GM23338 (cell line): Measurements from ENCODE around the gene RECQL. TPM values are rescaled to one million over a fixed set of nuclear protein-coding genes. Genes with fewer than 3 reads are reported as not detected.

Experiments
- ATAC-seq: fragments of 200-7000 bp; cut with Tn5 transposase; 3 replicates; pipeline ENCODE4 v1.9.1; 2020
- DNase-seq: peaks from one replicate; pipeline ENCODE4 v3.0.0-alpha.2; 2015; ENCODE audit warnings: low spot score
- H2AFZ ChIP-seq: fragments of 200-600 bp; sonication (generic); 2 replicates; pipeline ENCODE4 v1.8.0; 2016; ENCODE audit warnings: antibody characterized with exemption, mild to moderate bottlenecking, moderate library complexity
- H3F3A ChIP-seq: fragments of 200-600 bp; sonication (generic); replicated peaks from 2 replicates; pipeline ENCODE4 v1.8.0; 2017; ENCODE audit warnings: antibody characterized with exemption, mixed run types, low read depth
- H3K27ac ChIP-seq: fragments of 200-600 bp; sonication (generic); 2 replicates; pipeline ENCODE4 v1.6.1; 2016; ENCODE audit warnings: low read depth
- H3K27me3 ChIP-seq: fragments of 200-600 bp; sonication (generic); 2 replicates; pipeline ENCODE4 v1.8.0; 2016; ENCODE audit warnings: mild to moderate bottlenecking, mixed run types, moderate library complexity; ENCODE audit not compliant: insufficient read depth
- H3K36me3 ChIP-seq: fragments of 200-600 bp; sonication (generic); 2 replicates; pipeline ENCODE4 v1.8.0; 2016; ENCODE audit warnings: mild to moderate bottlenecking; ENCODE audit not compliant: insufficient read depth
- H3K4me1 ChIP-seq: fragments of 200-600 bp; sonication (generic); 2 replicates; pipeline ENCODE4 v1.8.0; 2016; ENCODE audit warnings: mild to moderate bottlenecking, moderate library complexity; ENCODE audit not compliant: insufficient read depth
- H3K4me2 ChIP-seq: fragments of 200-600 bp; sonication (generic); 2 replicates; pipeline ENCODE4 v1.7.1; 2017; ENCODE audit warnings: mixed run types
- H3K4me3 ChIP-seq: fragments of 200-600 bp; sonication (generic); 2 replicates; pipeline ENCODE4 v1.6.1; 2016; ENCODE audit warnings: mixed run types
- H3K79me2 ChIP-seq: fragments of 200-600 bp; sonication (generic); replicated peaks from 2 replicates; pipeline ENCODE4 v1.8.0; 2017; ENCODE audit warnings: mild to moderate bottlenecking; ENCODE audit not compliant: insufficient read depth
- H3K9me2 ChIP-seq: fragments of 200-600 bp; sonication (generic); 2 replicates; pipeline ENCODE4 v1.8.0; 2017; ENCODE audit not compliant: insufficient read depth
- H4K20me1 ChIP-seq: fragments of 200-600 bp; sonication (generic); replicated peaks from 2 replicates; pipeline ENCODE4 v1.8.0; 2017; ENCODE audit warnings: mild to moderate bottlenecking; ENCODE audit not compliant: insufficient read depth
- H3K27ac Mint-ChIP-seq: 2 replicates; pipeline ENCODE4 v1.8.0; 2020; ENCODE audit warnings: inconsistent platforms, mild to moderate bottlenecking, moderate library complexity, mixed read lengths
- H3K27me3 Mint-ChIP-seq: 3 replicates; pipeline ENCODE4 v1.8.0; 2022; ENCODE audit warnings: low read depth, mild to moderate bottlenecking, moderate library complexity, mixed read lengths, inconsistent platforms; ENCODE audit not compliant: insufficient read depth, poor library complexity
- H3K36me3 Mint-ChIP-seq: 3 replicates; pipeline ENCODE4 v1.8.0; 2021; ENCODE audit warnings: low read depth, mild to moderate bottlenecking, inconsistent platforms, moderate library complexity, mixed read lengths
- H3K4me1 Mint-ChIP-seq: 3 replicates; pipeline ENCODE4 v1.8.0; 2020; ENCODE audit warnings: mild to moderate bottlenecking, inconsistent platforms, mixed read lengths
- H3K4me3 Mint-ChIP-seq: 3 replicates; pipeline ENCODE4 v1.8.0; 2021; ENCODE audit warnings: moderate library complexity, mild to moderate bottlenecking, inconsistent platforms, mixed read lengths
- H3K9me3 Mint-ChIP-seq: 3 replicates; pipeline ENCODE4 v1.8.0; 2020; ENCODE audit warnings: moderate library complexity, mild to moderate bottlenecking, inconsistent platforms, mixed read lengths
- CREB1 ChIP-seq: fragments of 250-450 bp; sonication (Bioruptor Pico); IDR thresholded peaks from 2 replicates; pipeline ENCODE4 v1.5.0; 2020; ENCODE audit warnings: low read depth, mild to moderate bottlenecking, moderate library complexity
- EZH2 ChIP-seq: fragments of 200-600 bp; sonication (generic); IDR thresholded peaks from one replicate; pipeline ENCODE4 v1.8.0; 2017; ENCODE audit warnings: antibody characterized with exemption, mild to moderate bottlenecking, low read depth; ENCODE audit not compliant: unreplicated experiment
- EZH2phosphoT487 ChIP-seq: fragments of 200-600 bp; sonication (generic); IDR thresholded peaks from one replicate; pipeline ENCODE4 v1.8.1; 2018; ENCODE audit warnings: antibody characterized with exemption; ENCODE audit not compliant: unreplicated experiment
- JUNB ChIP-seq: IDR thresholded peaks from one replicate; pipeline ENCODE4 v1.6.1; 2016; ENCODE audit warnings: antibody characterized with exemption; ENCODE audit not compliant: unreplicated experiment
- NANOG ChIP-seq: IDR thresholded peaks from 2 replicates; pipeline ENCODE4 v1.6.1; 2016; ENCODE audit warnings: antibody characterized with exemption, borderline replicate concordance
- POLR2AphosphoS5 ChIP-seq: IDR thresholded peaks from 2 replicates; pipeline ENCODE4 v1.6.1; 2016; ENCODE audit warnings: antibody characterized with exemption, low read depth
- STAT1 ChIP-seq: IDR thresholded peaks from one replicate; pipeline ENCODE4 v1.6.1; 2016; ENCODE audit warnings: antibody characterized with exemption; ENCODE audit not compliant: unreplicated experiment
- ZNF114 ChIP-seq: fragments of 250-450 bp; sonication (Bioruptor Pico); IDR thresholded peaks from 2 replicates; pipeline ENCODE4 v1.5.0; 2020; ENCODE audit warnings: mild to moderate bottlenecking, moderate library complexity
- ZNF331 ChIP-seq: fragments of 250-450 bp; sonication (Bioruptor Pico); IDR thresholded peaks from 2 replicates; pipeline ENCODE4 v1.5.0; 2020; ENCODE audit warnings: low read depth, mild to moderate bottlenecking, moderate library complexity
- polyA plus RNA-seq: library from polyadenylated mRNA; unstranded; fragments of >200 nt; fragmentation: Nextera tagmentation; extraction: Ambion mirVana; gene quantifications from 2 replicates; pipeline ENCODE4 v1.2.1, GENCODE V29; 2016
- total RNA-seq: library from RNA; depleted of rRNA; stranded (reverse); fragments of >200 nt; shearing (Covaris generic); gene quantifications from 2 replicates; pipeline ENCODE4 v1.2.3, GENCODE V29; 2014
- TF ChIP-seq, protein P1 (sequence below), 2 experiments: fragments of 200-600 bp in 1 of 2; sonication (generic) in 1 of 2; conservative IDR thresholded peaks; 2 replicates each; pipeline versions ENCODE4 v1.5.1 to v1.6.1; 2016 to 2017; ENCODE audit warnings: antibody characterized with exemption in 2 of 2, low read depth in 2 of 2, mild to moderate bottlenecking in 2 of 2, moderate library complexity in 1 of 2
- TF ChIP-seq, protein P2 (sequence below): IDR thresholded peaks from one replicate; pipeline ENCODE4 v1.6.1; 2018; ENCODE audit warnings: antibody characterized with exemption; ENCODE audit not compliant: unreplicated experiment
- TF ChIP-seq, protein P3 (sequence below): IDR thresholded peaks from 2 replicates; pipeline ENCODE4 v1.6.1; 2016; ENCODE audit warnings: antibody characterized with exemption
- TF ChIP-seq, protein P4 (sequence below): fragments of 250-450 bp; sonication (Bioruptor Pico); IDR thresholded peaks from 2 replicates; pipeline ENCODE4 v1.5.0; 2020; ENCODE audit warnings: mild to moderate bottlenecking, moderate library complexity

Gene RECQL
- total and polyA plus RNA-seq, 2 experiments from 2014 or later: 17.4 to 47.2 TPM

DNA sequence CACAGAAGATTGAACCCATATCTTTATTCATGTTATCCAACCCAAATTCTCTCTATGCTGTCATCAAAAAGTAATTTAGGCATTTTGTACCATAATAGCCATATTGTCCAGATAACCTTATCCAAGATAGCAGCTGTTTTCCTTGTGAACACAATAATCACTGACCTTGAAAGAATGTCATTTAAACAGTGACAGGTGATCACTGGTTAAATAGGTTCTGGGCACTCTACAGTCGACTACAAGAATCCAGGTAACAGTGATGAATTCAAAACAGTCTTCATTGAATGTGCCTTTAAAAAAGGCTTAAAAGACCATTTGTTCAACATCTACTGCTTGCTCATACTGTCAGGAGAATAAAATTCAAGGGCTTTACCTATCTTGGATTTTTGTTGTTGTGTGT, 20.1 kb upstream of the RECQL start:
- TF ChIP-seq JUNB (no peak), CREB1 (CRISPR knock-in tag) (no peak), STAT1 (no peak), ZNF114 (no peak), ZNF331 (CRISPR knock-in tag) (no peak), NANOG (no peak), EZH2 (no peak), POLR2AphosphoS5 (no peak), EZH2phosphoT487 (no peak)
- TF ChIP-seq, protein P1, sequence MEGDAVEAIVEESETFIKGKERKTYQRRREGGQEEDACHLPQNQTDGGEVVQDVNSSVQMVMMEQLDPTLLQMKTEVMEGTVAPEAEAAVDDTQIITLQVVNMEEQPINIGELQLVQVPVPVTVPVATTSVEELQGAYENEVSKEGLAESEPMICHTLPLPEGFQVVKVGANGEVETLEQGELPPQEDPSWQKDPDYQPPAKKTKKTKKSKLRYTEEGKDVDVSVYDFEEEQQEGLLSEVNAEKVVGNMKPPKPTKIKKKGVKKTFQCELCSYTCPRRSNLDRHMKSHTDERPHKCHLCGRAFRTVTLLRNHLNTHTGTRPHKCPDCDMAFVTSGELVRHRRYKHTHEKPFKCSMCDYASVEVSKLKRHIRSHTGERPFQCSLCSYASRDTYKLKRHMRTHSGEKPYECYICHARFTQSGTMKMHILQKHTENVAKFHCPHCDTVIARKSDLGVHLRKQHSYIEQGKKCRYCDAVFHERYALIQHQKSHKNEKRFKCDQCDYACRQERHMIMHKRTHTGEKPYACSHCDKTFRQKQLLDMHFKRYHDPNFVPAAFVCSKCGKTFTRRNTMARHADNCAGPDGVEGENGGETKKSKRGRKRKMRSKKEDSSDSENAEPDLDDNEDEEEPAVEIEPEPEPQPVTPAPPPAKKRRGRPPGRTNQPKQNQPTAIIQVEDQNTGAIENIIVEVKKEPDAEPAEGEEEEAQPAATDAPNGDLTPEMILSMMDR (conservative IDR thresholded peaks at IDR 0.05; ENCODE audit: low read depth in 2 of 2): no peak
- TF ChIP-seq, protein P2, sequence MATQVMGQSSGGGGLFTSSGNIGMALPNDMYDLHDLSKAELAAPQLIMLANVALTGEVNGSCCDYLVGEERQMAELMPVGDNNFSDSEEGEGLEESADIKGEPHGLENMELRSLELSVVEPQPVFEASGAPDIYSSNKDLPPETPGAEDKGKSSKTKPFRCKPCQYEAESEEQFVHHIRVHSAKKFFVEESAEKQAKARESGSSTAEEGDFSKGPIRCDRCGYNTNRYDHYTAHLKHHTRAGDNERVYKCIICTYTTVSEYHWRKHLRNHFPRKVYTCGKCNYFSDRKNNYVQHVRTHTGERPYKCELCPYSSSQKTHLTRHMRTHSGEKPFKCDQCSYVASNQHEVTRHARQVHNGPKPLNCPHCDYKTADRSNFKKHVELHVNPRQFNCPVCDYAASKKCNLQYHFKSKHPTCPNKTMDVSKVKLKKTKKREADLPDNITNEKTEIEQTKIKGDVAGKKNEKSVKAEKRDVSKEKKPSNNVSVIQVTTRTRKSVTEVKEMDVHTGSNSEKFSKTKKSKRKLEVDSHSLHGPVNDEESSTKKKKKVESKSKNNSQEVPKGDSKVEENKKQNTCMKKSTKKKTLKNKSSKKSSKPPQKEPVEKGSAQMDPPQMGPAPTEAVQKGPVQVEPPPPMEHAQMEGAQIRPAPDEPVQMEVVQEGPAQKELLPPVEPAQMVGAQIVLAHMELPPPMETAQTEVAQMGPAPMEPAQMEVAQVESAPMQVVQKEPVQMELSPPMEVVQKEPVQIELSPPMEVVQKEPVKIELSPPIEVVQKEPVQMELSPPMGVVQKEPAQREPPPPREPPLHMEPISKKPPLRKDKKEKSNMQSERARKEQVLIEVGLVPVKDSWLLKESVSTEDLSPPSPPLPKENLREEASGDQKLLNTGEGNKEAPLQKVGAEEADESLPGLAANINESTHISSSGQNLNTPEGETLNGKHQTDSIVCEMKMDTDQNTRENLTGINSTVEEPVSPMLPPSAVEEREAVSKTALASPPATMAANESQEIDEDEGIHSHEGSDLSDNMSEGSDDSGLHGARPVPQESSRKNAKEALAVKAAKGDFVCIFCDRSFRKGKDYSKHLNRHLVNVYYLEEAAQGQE: no peak
- TF ChIP-seq, protein P3, sequence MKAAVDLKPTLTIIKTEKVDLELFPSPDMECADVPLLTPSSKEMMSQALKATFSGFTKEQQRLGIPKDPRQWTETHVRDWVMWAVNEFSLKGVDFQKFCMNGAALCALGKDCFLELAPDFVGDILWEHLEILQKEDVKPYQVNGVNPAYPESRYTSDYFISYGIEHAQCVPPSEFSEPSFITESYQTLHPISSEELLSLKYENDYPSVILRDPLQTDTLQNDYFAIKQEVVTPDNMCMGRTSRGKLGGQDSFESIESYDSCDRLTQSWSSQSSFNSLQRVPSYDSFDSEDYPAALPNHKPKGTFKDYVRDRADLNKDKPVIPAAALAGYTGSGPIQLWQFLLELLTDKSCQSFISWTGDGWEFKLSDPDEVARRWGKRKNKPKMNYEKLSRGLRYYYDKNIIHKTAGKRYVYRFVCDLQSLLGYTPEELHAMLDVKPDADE: no peak
- TF ChIP-seq, protein P4, sequence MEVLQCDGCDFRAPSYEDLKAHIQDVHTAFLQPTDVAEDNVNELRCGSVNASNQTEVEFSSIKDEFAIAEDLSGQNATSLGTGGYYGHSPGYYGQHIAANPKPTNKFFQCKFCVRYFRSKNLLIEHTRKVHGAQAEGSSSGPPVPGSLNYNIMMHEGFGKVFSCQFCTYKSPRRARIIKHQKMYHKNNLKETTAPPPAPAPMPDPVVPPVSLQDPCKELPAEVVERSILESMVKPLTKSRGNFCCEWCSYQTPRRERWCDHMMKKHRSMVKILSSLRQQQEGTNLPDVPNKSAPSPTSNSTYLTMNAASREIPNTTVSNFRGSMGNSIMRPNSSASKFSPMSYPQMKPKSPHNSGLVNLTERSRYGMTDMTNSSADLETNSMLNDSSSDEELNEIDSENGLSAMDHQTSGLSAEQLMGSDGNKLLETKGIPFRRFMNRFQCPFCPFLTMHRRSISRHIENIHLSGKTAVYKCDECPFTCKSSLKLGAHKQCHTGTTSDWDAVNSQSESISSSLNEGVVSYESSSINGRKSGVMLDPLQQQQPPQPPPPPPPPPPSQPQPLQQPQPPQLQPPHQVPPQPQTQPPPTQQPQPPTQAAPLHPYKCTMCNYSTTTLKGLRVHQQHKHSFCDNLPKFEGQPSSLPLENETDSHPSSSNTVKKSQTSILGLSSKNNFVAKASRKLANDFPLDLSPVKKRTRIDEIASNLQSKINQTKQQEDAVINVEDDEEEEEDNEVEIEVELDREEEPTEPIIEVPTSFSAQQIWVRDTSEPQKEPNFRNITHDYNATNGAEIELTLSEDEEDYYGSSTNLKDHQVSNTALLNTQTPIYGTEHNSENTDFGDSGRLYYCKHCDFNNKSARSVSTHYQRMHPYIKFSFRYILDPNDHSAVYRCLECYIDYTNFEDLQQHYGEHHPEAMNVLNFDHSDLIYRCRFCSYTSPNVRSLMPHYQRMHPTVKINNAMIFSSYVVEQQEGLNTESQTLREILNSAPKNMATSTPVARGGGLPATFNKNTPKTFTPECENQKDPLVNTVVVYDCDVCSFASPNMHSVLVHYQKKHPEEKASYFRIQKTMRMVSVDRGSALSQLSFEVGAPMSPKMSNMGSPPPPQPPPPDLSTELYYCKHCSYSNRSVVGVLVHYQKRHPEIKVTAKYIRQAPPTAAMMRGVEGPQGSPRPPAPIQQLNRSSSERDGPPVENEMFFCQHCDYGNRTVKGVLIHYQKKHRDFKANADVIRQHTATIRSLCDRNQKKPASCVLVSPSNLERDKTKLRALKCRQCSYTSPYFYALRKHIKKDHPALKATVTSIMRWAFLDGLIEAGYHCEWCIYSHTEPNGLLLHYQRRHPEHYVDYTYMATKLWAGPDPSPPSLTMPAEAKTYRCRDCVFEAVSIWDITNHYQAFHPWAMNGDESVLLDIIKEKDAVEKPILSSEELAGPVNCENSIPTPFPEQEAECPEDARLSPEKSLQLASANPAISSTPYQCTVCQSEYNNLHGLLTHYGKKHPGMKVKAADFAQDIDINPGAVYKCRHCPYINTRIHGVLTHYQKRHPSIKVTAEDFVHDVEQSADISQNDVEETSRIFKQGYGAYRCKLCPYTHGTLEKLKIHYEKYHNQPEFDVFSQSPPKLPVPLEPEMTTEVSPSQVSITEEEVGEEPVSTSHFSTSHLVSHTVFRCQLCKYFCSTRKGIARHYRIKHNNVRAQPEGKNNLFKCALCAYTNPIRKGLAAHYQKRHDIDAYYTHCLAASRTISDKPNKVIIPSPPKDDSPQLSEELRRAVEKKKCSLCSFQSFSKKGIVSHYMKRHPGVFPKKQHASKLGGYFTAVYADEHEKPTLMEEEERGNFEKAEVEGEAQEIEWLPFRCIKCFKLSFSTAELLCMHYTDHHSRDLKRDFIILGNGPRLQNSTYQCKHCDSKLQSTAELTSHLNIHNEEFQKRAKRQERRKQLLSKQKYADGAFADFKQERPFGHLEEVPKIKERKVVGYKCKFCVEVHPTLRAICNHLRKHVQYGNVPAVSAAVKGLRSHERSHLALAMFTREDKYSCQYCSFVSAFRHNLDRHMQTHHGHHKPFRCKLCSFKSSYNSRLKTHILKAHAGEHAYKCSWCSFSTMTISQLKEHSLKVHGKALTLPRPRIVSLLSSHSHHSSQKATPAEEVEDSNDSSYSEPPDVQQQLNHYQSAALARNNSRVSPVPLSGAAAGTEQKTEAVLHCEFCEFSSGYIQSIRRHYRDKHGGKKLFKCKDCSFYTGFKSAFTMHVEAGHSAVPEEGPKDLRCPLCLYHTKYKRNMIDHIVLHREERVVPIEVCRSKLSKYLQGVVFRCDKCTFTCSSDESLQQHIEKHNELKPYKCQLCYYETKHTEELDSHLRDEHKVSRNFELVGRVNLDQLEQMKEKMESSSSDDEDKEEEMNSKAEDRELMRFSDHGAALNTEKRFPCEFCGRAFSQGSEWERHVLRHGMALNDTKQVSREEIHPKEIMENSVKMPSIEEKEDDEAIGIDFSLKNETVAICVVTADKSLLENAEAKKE (CRISPR knock-in tag): no peak
- Histone ChIP-seq H3K4me2 (no peak overlapping the region), H3K9me2 (no peaks in the 10 kb centered on the region), H3K36me3 (no peaks in the 10 kb centered on the region), H3K4me3 (no peak overlapping the region), H3K27me3 (peaks cover 14% of the 10 kb centered on the region), H3K79me2 (no peaks in the 10 kb centered on the region), H3F3A (no peaks in the 10 kb centered on the region), H4K20me1 (no peaks in the 10 kb centered on the region), H3K27ac (no peak overlapping the region), H2AFZ (no peak overlapping the region), H3K4me1 (peaks cover 2% of the 10 kb centered on the region; the same call in 1 of the 2 replicates)
- peaks cover 3% of the 10 kb centered on the region; the same call in 1 of the 3 replicates for H3K9me3 Mint-ChIP-seq
- H3K36me3 Mint-ChIP-seq: no peaks in the 10 kb centered on the region
- H3K27me3 Mint-ChIP-seq: peaks cover 5% of the 10 kb centered on the region
- H3K4me3 Mint-ChIP-seq: no peak overlapping the region
- DNase-seq (no peak), ATAC-seq (no peak)
- peaks cover 5% of the 10 kb centered on the region; the same call in 2 of the 3 replicates for H3K4me1 Mint-ChIP-seq
- no peak overlapping the region for H3K27ac Mint-ChIP-seq
